Trophoblast cell (in vitro differentiated cells and primary cell): ENCODE measurements around the gene SLC44A2.

Experiments
- DNase-seq, 2 donors: peaks; one replicate each; pipeline ENCODE4 v3.0.0-alpha.2; 2016
- H2AFZ ChIP-seq: 2 replicates; pipeline ENCODE4 v1.6.1; 2013; ENCODE audit warnings: low read length, moderate library complexity, mild to moderate bottlenecking; ENCODE audit not compliant: insufficient read depth, poor library complexity
- H2AK5ac ChIP-seq: 2 replicates; pipeline ENCODE4 v1.6.1; 2013; ENCODE audit warnings: mild to moderate bottlenecking, low read length
- H2BK120ac ChIP-seq: 2 replicates; pipeline ENCODE4 v1.6.1; 2013; ENCODE audit warnings: low read length, mild to moderate bottlenecking, moderate library complexity; ENCODE audit not compliant: insufficient read depth, poor library complexity
- H2BK12ac ChIP-seq: 2 replicates; pipeline ENCODE4 v1.6.1; 2013; ENCODE audit warnings: mild to moderate bottlenecking, low read length, moderate library complexity
- H2BK5ac ChIP-seq: 2 replicates; pipeline ENCODE4 v1.6.1; 2013; ENCODE audit warnings: low read length, low read depth, moderate library complexity, mild to moderate bottlenecking; ENCODE audit not compliant: poor library complexity
- H3K14ac ChIP-seq: 2 replicates; pipeline ENCODE4 v1.6.1; 2013; ENCODE audit warnings: mild to moderate bottlenecking, low read length
- H3K18ac ChIP-seq: 2 replicates; pipeline ENCODE4 v1.6.1; 2013; ENCODE audit warnings: mild to moderate bottlenecking, low read length
- H3K23ac ChIP-seq: 2 replicates; pipeline ENCODE4 v1.6.1; 2013; ENCODE audit warnings: low read length
- H3K27ac ChIP-seq: 2 replicates; pipeline ENCODE4 v1.5.1; 2013; ENCODE audit warnings: low read depth, mild to moderate bottlenecking, inconsistent platforms, low read length, moderate library complexity
- H3K27me3 ChIP-seq: 2 replicates; pipeline ENCODE4 v1.6.1; 2013; ENCODE audit warnings: inconsistent platforms, mild to moderate bottlenecking, low read length, moderate library complexity; ENCODE audit not compliant: insufficient read depth
- H3K36me3 ChIP-seq, 2 experiments: 1 replicate in 1 of 2; 2 replicates in 1 of 2; pipeline ENCODE4 v1.6.1; 2013; ENCODE audit warnings: low read length in 2 of 2, mild to moderate bottlenecking in 2 of 2, moderate library complexity in 1 of 2; ENCODE audit not compliant: insufficient read depth in 2 of 2, control insufficient read depth in 1 of 2
- H3K4ac ChIP-seq: 2 replicates; pipeline ENCODE4 v1.6.1; 2013; ENCODE audit warnings: low read depth, mild to moderate bottlenecking, low read length, moderate library complexity
- H3K4me1 ChIP-seq, 2 experiments: 1 replicate in 1 of 2; 2 replicates in 1 of 2; pipeline ENCODE4 v1.6.1; 2013; ENCODE audit warnings: low read length in 2 of 2, mild to moderate bottlenecking in 2 of 2, moderate library complexity in 1 of 2; ENCODE audit not compliant: insufficient read depth in 2 of 2, control insufficient read depth in 1 of 2
- H3K4me2 ChIP-seq: 2 replicates; pipeline ENCODE4 v1.6.1; 2013; ENCODE audit warnings: inconsistent platforms, mild to moderate bottlenecking, low read length, moderate library complexity
- H3K4me3 ChIP-seq: 2 replicates; pipeline ENCODE4 v1.5.1; 2013; ENCODE audit warnings: mild to moderate bottlenecking, low read depth, low read length, inconsistent platforms
- H3K79me1 ChIP-seq: one replicate; pipeline ENCODE4 v1.6.1; 2013; ENCODE audit warnings: low read length
- H3K79me2 ChIP-seq: 2 replicates; pipeline ENCODE4 v1.6.1; 2013; ENCODE audit warnings: low read length, mild to moderate bottlenecking; ENCODE audit not compliant: control insufficient read depth, insufficient read depth, poor library complexity
- H3K9ac ChIP-seq: 2 replicates; pipeline ENCODE4 v1.6.1; 2013; ENCODE audit warnings: mild to moderate bottlenecking, low read length
- H3K9me3 ChIP-seq: 2 replicates; pipeline ENCODE4 v1.6.1; 2013; ENCODE audit warnings: low read depth, mild to moderate bottlenecking, control low read depth, inconsistent platforms, low read length; ENCODE audit not compliant: insufficient read depth
- H4K12ac ChIP-seq: 2 replicates; pipeline ENCODE4 v1.6.1; 2013; ENCODE audit warnings: low read depth, mild to moderate bottlenecking, low read length, moderate library complexity
- H4K8ac ChIP-seq: 2 replicates; pipeline ENCODE4 v1.6.1; 2013; ENCODE audit warnings: low read depth, mild to moderate bottlenecking, low read length, moderate library complexity
- H4K91ac ChIP-seq: one replicate; pipeline ENCODE4 v1.6.1; 2013; ENCODE audit warnings: low read depth, mild to moderate bottlenecking, low read length, moderate library complexity
- WGBS: extraction: QIAGEN DNeasy Blood & Tissue Kit; methylation state at CpG from one replicate; pipeline ENCODE4 v1.1.7; 2013; ENCODE audit warnings: missing lambda C conversion rate; ENCODE audit not compliant: insufficient read length, insufficient coverage; ENCODE audit errors: extremely low coverage; 5-methylcytosine and 5-hydroxymethylcytosine counted together

SLC44A2 gene

GRCh38 chr19:10690341-10690781 lies 65.0 kb downstream of the SLC44A2 start:
- Histone ChIP-seq H3K27me3 (no peaks in the 10 kb centered on the region), H3K23ac (no peak overlapping the region), H4K12ac (no peak overlapping the region), H3K36me3 (peaks cover 70% of the 10 kb centered on the region in 2 experiments), H2AK5ac (no peak overlapping the region), H3K4ac (no peak overlapping the region), H3K18ac (no peak overlapping the region), H2BK120ac (no peak overlapping the region), H4K91ac (no peak overlapping the region), H2AFZ (no peak overlapping the region), H3K79me2 (no peaks in the 10 kb centered on the region), H3K9ac (no peak overlapping the region), H3K4me2 (no peak overlapping the region), H3K4me3 (no peak overlapping the region), H3K27ac (no peak overlapping the region), H3K4me1 (peaks cover 3% of the 10 kb centered on the region in 2 experiments), H2BK12ac (no peak overlapping the region), H3K14ac (no peak overlapping the region), H2BK5ac (no peak overlapping the region), H3K79me1 (no peaks in the 10 kb centered on the region), H3K9me3 (peaks cover 1% of the 10 kb centered on the region), H4K8ac (no peak overlapping the region)
- peak; percentile 50 to 73 for DNase-seq
- WGBS, result no CpG with 5 or more reads among the region's 7 CpGs

GRCh38 chr19:10691178-10691881 lies 66.0 kb downstream of the SLC44A2 start:
- WGBS, result no CpG with 5 or more reads among the region's 23 CpGs

GRCh38 chr19:10691883-10692282 lies 66.5 kb downstream of the SLC44A2 start:
- WGBS, result no CpG with 5 or more reads among the region's 5 CpGs
- H3K14ac ChIP-seq, result no peak overlapping the region
- no peak overlapping the region for H3K23ac ChIP-seq

More at GRCh38 chr19:10691178-10691881, 66.0 kb downstream of the SLC44A2 start:
- H2BK120ac ChIP-seq, result no peak overlapping the region
- H3K14ac ChIP-seq, result no peak overlapping the region
- H3K4me1 ChIP-seq, result peaks cover 3 to 4% of the 10 kb centered on the region in 2 experiments
- H3K9me3 ChIP-seq, result peaks cover 4% of the 10 kb centered on the region
- H3K27ac ChIP-seq, result no peak overlapping the region
- no peaks in the 10 kb centered on the region for H3K27me3 ChIP-seq
- H3K23ac ChIP-seq, result no peak overlapping the region
- H4K12ac ChIP-seq, result no peak overlapping the region
- H3K18ac ChIP-seq, result no peak overlapping the region
- no peak overlapping the region for H4K91ac ChIP-seq
- H3K36me3 ChIP-seq, result peaks cover 62% of the 10 kb centered on the region in 2 experiments
- H2AK5ac ChIP-seq, result no peak overlapping the region
- no peak overlapping the region for H3K9ac ChIP-seq
- H2AFZ ChIP-seq, result no peak overlapping the region
- no peak for DNase-seq
- H3K79me1 ChIP-seq, result no peaks in the 10 kb centered on the region
- no peak overlapping the region for H3K4me2 ChIP-seq
- no peak overlapping the region for H3K4ac ChIP-seq
- H2BK12ac ChIP-seq, result no peak overlapping the region
- H4K8ac ChIP-seq, result no peak overlapping the region
- H3K4me3 ChIP-seq, result peak overlapping the region; percentile 4
- no peak overlapping the region for H2BK5ac ChIP-seq
- H3K79me2 ChIP-seq, result no peaks in the 10 kb centered on the region

GRCh38 chr19:10692673-10693264 lies 67.4 kb downstream of the SLC44A2 start:
- H3K79me1 ChIP-seq, result no peaks in the 10 kb centered on the region
- H3K27ac ChIP-seq, result no peak overlapping the region
- no peak overlapping the region for H2BK5ac ChIP-seq
- no peak overlapping the region for H3K4me2 ChIP-seq
- no peak overlapping the region for H3K14ac ChIP-seq
- no peak overlapping the region for H3K4me3 ChIP-seq
- no peak overlapping the region for H3K4ac ChIP-seq
- no peak for DNase-seq
- H4K91ac ChIP-seq, result no peak overlapping the region
- no peak overlapping the region for H2BK120ac ChIP-seq
- H2AK5ac ChIP-seq, result no peak overlapping the region
- H4K12ac ChIP-seq, result no peak overlapping the region
- no peak overlapping the region for H3K23ac ChIP-seq
- no peak overlapping the region for H2AFZ ChIP-seq
- H3K36me3 ChIP-seq, result peaks cover 47 to 48% of the 10 kb centered on the region in 2 experiments
- H2BK12ac ChIP-seq, result no peak overlapping the region
- H3K9ac ChIP-seq, result no peak overlapping the region
- H3K27me3 ChIP-seq, result no peaks in the 10 kb centered on the region
- peaks cover 3 to 4% of the 10 kb centered on the region in 2 experiments for H3K4me1 ChIP-seq
- H3K9me3 ChIP-seq, result peaks cover 4% of the 10 kb centered on the region
- no peak overlapping the region for H3K18ac ChIP-seq
- H3K79me2 ChIP-seq, result no peaks in the 10 kb centered on the region
- WGBS, result no CpG with 5 or more reads among the region's 5 CpGs
- no peak overlapping the region for H4K8ac ChIP-seq

More at GRCh38 chr19:10691883-10692282, 66.5 kb downstream of the SLC44A2 start:
- Histone ChIP-seq H3K9ac (no peak overlapping the region), H3K79me2 (no peaks in the 10 kb centered on the region), H3K4me1 (peaks cover 3 to 4% of the 10 kb centered on the region in 2 experiments), H4K8ac (no peak overlapping the region), H4K91ac (no peak overlapping the region), H4K12ac (no peak overlapping the region), H3K9me3 (peaks cover 4% of the 10 kb centered on the region), H2BK120ac (no peak overlapping the region), H2AK5ac (no peak overlapping the region), H3K79me1 (no peaks in the 10 kb centered on the region), H3K4ac (no peak overlapping the region), H3K27ac (no peak overlapping the region), H3K36me3 (peaks cover 56% of the 10 kb centered on the region in 2 experiments), H2AFZ (no peak overlapping the region), H3K4me3 (no peak overlapping the region), H3K27me3 (no peaks in the 10 kb centered on the region), H2BK5ac (no peak overlapping the region), H2BK12ac (no peak overlapping the region), H3K4me2 (no peak overlapping the region), H3K18ac (no peak overlapping the region)
- peak in 1 of 2 donors; percentile 12 for DNase-seq
